AG10803 (cell line): Measurements from ENCODE around the gene RAVER1.
"Not testable (repeated sequence)": the region's sequence is repeated elsewhere in the genome, so short reads cannot be mapped to it uniquely, and the experiment has no call there.

ENCODE experiments used
- DNase-seq: peaks from one replicate; pipeline ENCODE4 v3.0.0; 2010; ENCODE audit warnings: low read depth
- H3K4me3 ChIP-seq: 2 replicates; pipeline ENCODE4 v1.5.1; 2011; ENCODE audit warnings: mild to moderate bottlenecking, low read length, control low read depth
- TF ChIP-seq, protein P1 (sequence below): conservative IDR thresholded peaks from 2 replicates; pipeline ENCODE4 v1.5.1; 2011; ENCODE audit warnings: mild to moderate bottlenecking, low read length, control low read depth, inconsistent platforms

The RAVER1 gene

DNA sequence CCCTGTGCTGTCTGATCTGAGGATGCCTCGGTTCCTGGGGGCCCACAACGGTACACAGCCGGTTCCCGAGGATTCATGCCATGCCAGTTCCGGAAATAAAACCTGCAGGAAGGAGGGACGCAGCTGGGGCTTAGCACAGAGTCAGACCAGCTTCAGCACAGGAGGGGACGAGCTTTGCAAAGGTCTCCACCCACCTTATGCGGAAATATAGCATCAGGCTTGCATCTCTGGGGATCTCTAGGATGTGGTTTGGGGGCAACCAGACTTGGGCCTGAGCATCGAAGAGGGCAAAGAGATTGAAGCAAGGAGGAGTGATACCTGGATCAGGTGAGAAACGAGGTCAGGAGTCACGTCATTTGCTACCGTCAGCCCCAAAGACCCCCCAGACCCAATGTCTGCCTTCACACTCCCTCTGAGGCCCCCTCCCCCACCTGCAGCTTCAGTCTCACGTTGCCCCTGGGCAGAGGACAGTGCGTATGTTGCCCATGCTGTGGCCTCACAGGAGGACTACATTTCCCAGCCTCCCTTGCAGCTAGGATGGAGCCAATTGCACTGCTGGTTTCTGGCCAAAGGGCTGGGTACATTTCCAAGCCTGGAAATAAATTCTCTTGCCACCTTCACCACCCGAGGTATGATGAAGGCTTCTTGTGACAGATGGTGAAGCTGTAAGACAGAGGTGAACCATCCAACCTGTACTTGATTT is 34.9 kb upstream of the RAVER1 start:
- H3K4me3 ChIP-seq = no peak overlapping the region
- no peak for DNase-seq
- TF ChIP-seq, protein P1, sequence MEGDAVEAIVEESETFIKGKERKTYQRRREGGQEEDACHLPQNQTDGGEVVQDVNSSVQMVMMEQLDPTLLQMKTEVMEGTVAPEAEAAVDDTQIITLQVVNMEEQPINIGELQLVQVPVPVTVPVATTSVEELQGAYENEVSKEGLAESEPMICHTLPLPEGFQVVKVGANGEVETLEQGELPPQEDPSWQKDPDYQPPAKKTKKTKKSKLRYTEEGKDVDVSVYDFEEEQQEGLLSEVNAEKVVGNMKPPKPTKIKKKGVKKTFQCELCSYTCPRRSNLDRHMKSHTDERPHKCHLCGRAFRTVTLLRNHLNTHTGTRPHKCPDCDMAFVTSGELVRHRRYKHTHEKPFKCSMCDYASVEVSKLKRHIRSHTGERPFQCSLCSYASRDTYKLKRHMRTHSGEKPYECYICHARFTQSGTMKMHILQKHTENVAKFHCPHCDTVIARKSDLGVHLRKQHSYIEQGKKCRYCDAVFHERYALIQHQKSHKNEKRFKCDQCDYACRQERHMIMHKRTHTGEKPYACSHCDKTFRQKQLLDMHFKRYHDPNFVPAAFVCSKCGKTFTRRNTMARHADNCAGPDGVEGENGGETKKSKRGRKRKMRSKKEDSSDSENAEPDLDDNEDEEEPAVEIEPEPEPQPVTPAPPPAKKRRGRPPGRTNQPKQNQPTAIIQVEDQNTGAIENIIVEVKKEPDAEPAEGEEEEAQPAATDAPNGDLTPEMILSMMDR = no peak

- not testable (repeated sequence) for H3K4me3 ChIP-seq, DNase-seq
Observed at GRCh38 chr19:10366950-10367512, 33.7 kb upstream of the RAVER1 start.

GRCh38 chr19:10365518-10365917 is 32.2 kb upstream of the RAVER1 start:
- H3K4me3 ChIP-seq = no peak overlapping the region
- no peak for DNase-seq
- TF ChIP-seq, protein P1 = no peak

- no peak for DNase-seq
- no peak overlapping the region for H3K4me3 ChIP-seq
- TF ChIP-seq, protein P1 = no peak
Observed at GRCh38 chr19:10364644-10365043, 31.3 kb upstream of the RAVER1 start.

GRCh38 chr19:10363789-10364281 is 30.5 kb upstream of the RAVER1 start:
- DNase-seq = no peak
- H3K4me3 ChIP-seq = no peak overlapping the region
- TF ChIP-seq, protein P1 = no peak

GRCh38 chr19:10362259-10362658 is 28.9 kb upstream of the RAVER1 start:
- H3K4me3 ChIP-seq = no peak overlapping the region
- DNase-seq = no peak
- TF ChIP-seq, protein P1 = no peak

GRCh38 chr19:10361569-10362011 is 28.3 kb upstream of the RAVER1 start:
- TF ChIP-seq, protein P1 = no peak
- no peak overlapping the region for H3K4me3 ChIP-seq
- no peak for DNase-seq
